ENCODE data around the gene UPF3A.
A peak's percentile ranks its signal among the peaks of the same experiment; 100 is the strongest.
"Not testable (repeated sequence)": the region's sequence is repeated elsewhere in the genome, so short reads cannot be mapped to it uniquely, and the experiment has no call there.

Gene UPF3A

DNA sequence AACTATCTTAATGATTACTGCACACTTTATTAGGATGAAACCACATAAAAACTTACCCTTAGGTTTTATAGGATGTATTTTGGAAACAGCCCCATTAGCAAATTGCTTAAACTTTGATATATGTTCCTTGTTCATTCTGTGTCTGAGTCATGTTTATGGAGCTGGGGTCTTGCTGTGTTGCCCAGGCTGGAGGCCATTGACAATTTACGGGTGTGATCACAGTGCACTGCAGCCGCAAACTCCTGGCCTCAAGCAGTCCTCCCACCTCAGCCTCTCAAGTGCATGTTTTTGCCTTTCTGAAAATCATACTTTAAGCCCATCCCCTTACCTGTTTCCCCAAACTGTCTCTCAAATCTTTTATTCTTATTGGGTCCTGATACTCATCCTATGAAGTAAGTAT lies 27.7 kb downstream of the UPF3A start:
- no peak for FAIRE-seq

GRCh38 chr13:114309806-114310410 lies 28.5 kb downstream of the UPF3A start:
- FAIRE-seq = no peak

DNA sequence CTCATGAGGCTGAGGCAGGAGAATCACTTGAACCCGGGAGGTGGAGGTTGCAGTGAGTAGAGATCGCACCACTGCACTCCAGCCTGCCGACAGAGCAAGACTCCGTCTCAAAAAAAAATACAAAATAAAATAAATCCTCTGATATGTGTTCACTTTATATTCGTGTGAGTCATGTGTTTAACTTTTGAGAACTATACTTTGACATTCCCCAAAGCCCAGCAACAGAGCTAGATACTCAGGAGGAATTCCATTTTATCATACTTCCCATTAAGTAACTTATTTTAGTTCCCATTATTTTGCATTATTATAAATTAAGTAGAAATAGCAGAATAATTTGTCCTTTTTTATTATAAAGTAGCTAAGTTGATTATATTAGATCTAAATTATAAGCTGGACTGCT lies 29.6 kb downstream of the UPF3A start:
- FAIRE-seq = peak; percentile 19

DNA sequence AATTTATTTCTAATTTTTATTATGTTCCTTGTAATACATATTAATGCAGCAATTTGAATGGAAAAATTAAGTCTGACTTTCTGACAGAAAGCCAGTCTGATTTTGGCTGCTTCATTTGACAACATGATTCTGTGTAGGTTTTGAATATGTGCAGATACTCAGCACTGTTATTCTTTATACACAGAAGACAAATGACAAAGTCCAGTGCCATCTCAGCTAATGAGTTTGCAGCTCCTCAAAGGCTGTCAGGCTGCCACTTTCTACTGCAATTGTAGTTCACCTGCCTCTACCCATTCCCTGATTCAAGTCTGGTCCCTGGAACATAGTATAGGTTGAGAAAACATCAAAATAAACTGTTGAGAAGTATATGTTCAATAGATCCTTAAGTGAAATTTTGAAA lies 30.0 kb downstream of the UPF3A start:
- FAIRE-seq = no peak

DNA sequence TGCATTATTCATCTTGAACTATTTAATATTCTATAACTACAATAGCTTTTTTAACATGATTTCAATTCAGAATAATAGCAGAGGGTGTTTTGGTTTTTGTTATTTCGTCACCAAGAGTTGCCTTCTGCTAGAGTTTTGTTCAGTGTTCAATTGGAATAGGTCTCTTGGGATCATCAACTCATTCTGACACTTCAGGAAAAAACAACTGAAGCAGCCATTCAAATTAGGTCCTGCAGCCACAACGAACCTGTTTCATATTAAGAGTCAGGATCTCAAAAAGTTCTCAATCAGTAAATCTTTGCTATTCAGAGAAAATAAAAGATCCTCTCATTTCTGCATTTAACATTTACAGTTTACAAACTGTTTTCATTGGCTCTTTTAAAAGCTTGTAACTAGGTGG lies 30.5 kb downstream of the UPF3A start:
- FAIRE-seq = no peak

DNA sequence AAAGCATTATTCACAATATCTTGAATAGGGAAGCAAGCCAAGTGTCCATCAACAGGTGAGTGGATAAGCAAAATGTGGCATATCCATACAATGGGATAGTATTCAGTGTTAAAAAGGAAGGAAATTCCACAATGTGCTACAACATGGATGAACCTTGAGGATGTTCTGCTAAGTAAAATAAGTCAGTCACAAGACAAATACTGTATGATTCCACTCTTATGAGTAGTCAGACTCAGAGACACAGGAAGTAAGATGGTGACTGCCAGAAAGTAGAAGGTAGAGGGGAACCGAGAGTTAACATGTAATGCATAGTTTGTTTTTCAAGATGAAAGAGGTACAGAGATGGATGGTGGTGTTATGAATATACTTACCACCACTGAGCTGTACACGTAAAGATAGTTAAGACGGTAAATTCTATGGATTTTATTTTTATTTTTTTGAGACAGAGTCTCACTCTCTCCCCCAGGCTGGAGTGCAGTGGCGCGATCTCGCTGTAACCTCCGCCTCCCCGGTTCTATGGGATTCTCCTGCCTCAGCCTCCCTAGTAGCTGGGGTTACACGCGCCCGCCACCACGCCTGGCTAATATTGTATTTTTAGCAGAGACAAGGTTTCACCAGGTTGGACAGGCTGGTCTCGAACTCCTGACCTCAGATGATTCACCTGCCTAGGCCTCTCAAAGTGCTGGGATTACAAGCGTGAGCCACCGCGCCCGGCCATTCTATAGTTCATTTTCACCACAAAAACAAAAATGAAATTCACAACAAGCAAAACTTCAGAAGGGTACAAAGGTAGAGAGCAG lies 31.9 kb downstream of the UPF3A start:
- no peak for FAIRE-seq

DNA sequence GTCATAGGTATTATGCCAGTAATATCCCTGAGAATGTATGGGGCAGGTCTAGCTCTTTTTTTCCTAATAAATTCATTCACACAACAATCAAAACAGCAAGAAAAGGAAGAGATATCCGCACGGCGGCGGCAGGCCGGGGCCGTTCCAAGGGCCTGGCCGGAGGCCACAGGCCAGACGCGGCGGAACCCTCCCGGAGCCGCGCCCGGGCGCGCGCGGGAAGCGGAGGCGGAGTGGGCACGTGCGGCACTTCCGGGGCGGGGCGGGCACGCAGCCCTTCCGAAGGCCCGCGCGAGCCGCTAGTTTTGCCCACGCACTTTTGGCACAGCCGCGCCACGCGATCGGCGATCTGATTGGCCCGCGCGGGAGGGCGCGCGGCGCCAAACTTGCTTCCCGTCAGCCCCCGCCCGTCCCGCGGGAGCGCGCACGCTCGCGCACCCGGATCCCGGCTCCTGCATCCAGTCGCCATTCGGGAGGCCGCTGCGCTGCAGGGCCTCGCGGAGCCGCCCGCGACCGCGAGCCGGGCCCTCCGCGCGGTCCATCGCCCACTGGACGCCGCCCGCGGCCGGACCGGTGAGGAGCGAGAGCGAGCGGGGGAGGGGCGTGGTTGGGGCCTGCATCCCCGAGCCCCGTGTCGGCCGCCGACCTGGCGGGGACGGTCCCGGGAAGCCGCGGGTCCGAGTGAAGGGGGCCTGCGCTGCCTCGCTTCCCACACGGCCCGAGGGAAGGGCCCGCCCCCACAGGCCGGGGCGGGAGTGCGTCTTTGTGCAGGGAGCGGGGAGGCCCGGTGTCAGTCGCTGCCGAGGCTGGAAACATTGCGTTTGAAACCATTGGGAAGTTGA lies 32.9 kb downstream of the UPF3A start, which contains the start of gene CHAMP1:
TSS of gene CHAMP1 (plus strand) at position 430 of the 839 bp plus-strand sequence. CDS start 9,340 bp downstream, outside the sequence.
- no peak for FAIRE-seq

DNA sequence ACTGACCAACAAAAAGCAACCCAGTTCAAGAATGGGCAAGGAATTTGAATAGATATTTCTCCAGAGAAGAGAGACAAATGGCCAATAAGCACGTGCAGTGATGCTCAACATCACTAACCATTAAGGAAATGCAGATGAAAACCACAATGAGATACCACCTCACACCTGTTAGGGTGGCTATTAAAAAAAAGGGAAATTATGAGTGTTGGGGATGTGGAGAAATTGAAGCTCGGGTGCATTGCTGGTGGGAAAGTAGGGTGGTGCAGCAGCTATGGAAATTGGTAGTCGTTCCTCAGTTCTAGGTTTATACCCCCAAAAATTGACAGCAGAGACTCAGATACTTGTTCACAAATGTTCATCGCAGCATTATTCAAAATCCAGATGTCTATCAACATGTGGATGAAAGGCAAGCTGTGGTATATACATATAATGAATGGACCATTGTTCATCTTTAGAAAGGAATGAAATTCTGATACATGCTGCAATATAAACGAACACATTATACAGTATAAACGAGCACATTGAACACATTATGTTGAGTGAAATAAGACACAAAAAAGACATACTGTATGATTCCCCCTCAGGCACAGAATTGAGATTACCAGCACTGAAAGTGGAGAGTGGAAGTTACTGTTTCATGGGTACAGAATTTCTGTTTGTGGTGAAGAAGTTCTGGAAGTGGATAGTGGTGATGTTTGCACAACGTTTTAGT lies 33.8 kb downstream of the UPF3A start:
- FAIRE-seq = no peak

GRCh38 chr13:114318624-114319023 lies 37.2 kb downstream of the UPF3A start:
- no peak for FAIRE-seq

DNA sequence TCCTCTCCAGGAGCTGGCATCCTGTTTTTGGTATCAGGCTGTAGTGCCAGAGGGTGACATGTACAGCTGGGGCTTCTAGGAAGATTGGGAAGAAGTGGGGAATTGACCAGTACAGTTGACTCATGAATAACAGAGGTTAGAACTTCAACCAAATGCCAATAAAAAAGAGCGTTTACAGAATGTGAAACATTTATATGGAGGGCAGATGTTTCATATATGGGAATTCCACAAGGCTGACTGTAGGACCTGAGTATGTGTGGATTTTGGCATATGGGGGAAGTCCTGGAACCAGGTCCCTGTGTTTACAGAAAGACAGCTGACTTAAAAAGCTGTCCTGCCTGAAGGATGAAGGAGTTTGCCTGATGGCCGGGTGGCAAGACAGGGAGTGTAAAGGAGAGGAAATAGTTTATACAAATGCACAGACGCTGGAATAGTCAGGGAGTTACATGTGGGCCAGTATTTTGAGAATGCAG lies 38.1 kb downstream of the UPF3A start:
- FAIRE-seq = no peak

- FAIRE-seq = no peak
Observed at GRCh38 chr13:114320065-114320464, 38.7 kb downstream of the UPF3A start.

- FAIRE-seq = no peak
Observed at GRCh38 chr13:114321256-114321655, 39.9 kb downstream of the UPF3A start.

DNA sequence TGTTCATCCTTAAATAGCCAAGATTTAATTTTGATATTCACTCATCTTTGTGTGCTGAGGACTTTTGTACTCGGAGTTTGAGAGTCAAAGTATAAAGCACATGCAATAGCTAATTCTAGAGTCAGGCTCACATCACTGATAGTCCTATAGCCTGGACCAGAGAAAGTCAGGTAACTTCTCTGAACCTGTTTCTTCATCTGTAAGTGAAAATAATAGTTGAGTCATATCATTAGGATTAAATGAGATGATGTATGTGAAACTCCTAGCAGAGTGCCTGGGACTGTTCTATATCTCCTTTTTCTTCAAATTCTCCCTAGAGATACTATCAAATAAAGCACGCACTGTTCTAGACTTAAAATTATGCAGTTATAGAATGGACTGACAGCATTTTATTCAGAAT lies 41.9 kb downstream of the UPF3A start:
- FAIRE-seq = no peak

DNA sequence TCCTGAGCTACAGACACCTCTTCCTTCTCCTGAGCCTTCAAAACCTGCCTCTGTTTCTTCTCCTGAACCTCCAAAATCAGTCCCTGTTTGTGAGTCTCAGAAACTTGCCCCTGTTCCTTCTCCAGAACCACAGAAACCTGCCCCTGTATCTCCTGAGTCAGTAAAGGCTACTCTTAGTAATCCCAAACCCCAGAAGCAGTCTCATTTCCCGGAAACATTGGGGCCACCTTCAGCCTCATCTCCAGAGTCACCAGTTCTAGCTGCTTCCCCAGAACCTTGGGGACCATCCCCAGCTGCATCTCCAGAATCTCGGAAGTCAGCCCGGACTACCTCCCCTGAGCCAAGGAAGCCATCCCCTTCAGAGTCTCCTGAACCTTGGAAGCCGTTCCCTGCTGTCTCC lies 42.9 kb downstream of the UPF3A start:
- no peak for FAIRE-seq

DNA sequence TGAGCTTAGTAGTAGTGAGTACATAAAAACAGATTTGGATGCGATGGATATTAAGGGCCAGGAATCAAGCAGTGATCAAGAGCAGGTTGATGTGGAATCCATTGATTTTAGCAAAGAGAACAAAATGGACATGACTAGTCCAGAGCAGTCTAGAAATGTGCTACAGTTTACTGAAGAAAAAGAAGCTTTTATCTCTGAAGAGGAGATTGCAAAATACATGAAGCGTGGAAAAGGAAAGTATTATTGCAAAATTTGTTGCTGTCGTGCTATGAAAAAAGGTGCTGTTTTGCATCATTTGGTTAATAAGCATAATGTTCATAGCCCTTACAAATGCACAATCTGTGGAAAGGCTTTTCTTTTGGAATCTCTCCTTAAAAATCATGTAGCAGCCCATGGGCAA lies 44.3 kb downstream of the UPF3A start:
- no peak for FAIRE-seq

DNA sequence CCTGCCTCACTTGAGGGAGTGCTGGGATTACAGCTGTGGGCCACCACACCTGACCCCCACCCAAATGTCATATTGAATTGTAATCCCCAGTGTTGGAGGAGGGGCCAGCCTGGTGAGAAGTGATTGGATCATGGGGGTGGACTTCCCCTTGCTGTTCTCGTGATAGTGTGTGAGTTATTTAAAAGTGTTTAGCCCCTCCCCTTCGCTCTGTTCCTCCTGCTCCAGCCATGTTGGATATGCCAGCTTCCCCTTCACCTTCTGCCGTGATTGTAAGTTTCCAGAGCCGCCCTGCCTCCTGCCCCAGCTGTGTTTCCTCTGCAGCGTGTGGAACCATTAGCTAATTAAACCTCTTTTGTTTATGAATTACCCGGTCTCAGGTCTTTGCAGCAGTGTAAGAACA lies 46.6 kb downstream of the UPF3A start:
- FAIRE-seq = no peak

DNA sequence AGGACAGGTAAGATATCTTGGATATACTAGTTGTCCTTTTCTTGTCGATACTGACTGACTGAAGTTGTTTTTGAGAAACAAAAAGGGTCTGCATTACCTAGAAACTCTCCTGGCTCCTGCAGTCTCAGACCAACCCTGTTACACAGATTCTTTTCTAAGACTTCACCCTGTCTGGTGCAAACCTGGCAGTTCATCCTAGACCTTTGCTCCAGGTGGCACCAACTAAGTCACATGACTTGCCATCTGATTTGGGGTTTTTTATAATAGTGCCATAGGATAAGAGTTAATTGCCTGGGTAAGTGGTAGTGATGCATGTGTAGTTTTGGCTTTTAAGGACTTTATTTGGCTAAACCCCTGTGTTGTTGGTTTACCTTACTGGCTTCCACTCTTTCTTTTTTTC lies 47.2 kb downstream of the UPF3A start:
- FAIRE-seq = no peak

GRCh38 chr13:114330086-114330485 lies 48.7 kb downstream of the UPF3A start:
- FAIRE-seq = no peak

DNA sequence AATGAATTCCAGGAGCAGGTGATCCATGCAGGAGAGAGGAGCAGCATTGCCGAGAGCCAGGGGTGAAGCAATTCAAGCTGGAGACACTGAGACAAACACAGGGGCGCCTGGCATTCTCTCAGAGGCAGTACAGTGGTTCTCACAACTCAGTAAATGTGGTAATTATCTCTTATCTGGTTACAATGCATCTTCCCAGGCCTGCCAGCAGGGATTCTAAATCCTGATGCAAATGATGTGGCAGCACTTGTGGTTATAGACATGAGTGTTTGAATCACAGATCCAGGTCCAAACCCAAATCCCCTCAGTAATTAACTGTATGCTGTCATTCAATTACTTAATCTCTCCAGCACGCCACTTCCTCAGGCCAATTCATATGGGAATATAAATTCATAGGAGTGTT lies 52.5 kb downstream of the UPF3A start:
- FAIRE-seq = not testable (repeated sequence)

- FAIRE-seq = no peak
Observed at GRCh38 chr13:114334305-114335053, 53.1 kb downstream of the UPF3A start.

DNA sequence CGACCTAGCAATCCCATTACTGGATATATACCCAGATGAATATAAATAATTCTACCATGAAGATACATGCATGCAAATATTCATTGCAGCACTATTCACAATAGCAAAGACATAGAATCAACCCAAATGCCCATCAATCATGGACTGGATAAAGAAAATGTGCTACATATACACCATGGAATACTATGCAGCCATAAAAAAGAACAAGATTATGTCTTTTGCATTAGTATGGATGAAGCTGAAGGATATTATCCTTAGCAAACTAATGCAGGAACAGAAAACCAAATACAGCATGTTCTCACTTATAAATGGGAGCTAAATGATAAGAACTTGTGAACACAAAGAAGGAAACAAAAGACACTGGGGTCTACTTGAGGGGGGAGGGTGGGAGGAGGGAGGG lies 55.1 kb downstream of the UPF3A start:
- FAIRE-seq = not testable (repeated sequence)

DNA sequence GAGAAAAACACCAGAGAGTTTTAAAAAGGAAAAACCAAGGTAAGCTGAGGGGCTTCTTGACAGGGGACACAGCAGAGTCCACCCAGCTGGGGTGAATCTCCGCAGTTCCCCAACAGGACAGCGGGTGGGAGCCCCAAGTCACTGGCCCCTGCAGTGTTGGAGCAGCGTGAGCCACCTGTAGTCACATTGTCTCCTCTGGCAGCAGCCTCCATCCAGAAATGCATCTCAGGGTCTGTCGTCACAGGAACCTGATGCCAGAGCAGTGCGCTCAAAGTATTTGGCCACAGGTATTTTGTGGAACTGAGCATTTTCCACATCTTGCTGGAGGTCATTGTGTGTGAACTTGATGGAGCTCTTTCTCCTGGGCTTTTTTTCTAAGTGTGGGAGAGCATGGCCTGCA lies 57.6 kb downstream of the UPF3A start:
- FAIRE-seq = no peak

Measured in A204.1 (cell line).